ENCODE results near the gene CNTNAP2.

CNTNAP2 gene

GRCh38 chr7:147516391-147516790 lies 1399.8 kb downstream of the CNTNAP2 start:
- DNase-seq = no peak

- no peak for DNase-seq
Observed at GRCh38 chr7:147519062-147519461, 1402.5 kb downstream of the CNTNAP2 start.

GRCh38 chr7:147523056-147523455 lies 1406.5 kb downstream of the CNTNAP2 start:
- peak in 1 of 2 experiments; percentile 10 for DNase-seq

- no peak for DNase-seq
Observed at GRCh38 chr7:147524726-147525250, 1408.2 kb downstream of the CNTNAP2 start.

GRCh38 chr7:147525325-147525724 lies 1408.7 kb downstream of the CNTNAP2 start:
- no peak for DNase-seq

GRCh38 chr7:147535701-147536111 lies 1419.1 kb downstream of the CNTNAP2 start:
- DNase-seq = no peak

GRCh38 chr7:147539685-147540084 lies 1423.1 kb downstream of the CNTNAP2 start:
- DNase-seq = no peak

GRCh38 chr7:147540743-147541142 lies 1424.1 kb downstream of the CNTNAP2 start:
- peak in 1 of 2 experiments; percentile 66 for DNase-seq

- peak; percentile 83 to 96 for DNase-seq
Observed at GRCh38 chr7:147541261-147541660, 1424.7 kb downstream of the CNTNAP2 start.

GRCh38 chr7:147547252-147547897 lies 1430.8 kb downstream of the CNTNAP2 start:
- DNase-seq = peak; percentile 35 to 63

- DNase-seq = peak; percentile 34 to 80
Observed at GRCh38 chr7:147556317-147556716, 1439.7 kb downstream of the CNTNAP2 start.

GRCh38 chr7:147563669-147564068 lies 1447.1 kb downstream of the CNTNAP2 start:
- no peak for DNase-seq

- no peak for DNase-seq
Observed at GRCh38 chr7:147564786-147565476, 1448.3 kb downstream of the CNTNAP2 start.

- DNase-seq = no peak
Observed at GRCh38 chr7:147567043-147567442, 1450.4 kb downstream of the CNTNAP2 start.

- peak in 1 of 2 experiments; percentile 7 for DNase-seq
Observed at GRCh38 chr7:147569116-147569913, 1452.7 kb downstream of the CNTNAP2 start.

- DNase-seq = no peak
Observed at GRCh38 chr7:147570390-147570789, 1453.8 kb downstream of the CNTNAP2 start.

- DNase-seq = no peak
Observed at GRCh38 chr7:147571436-147572185, 1455.0 kb downstream of the CNTNAP2 start.

- no peak for DNase-seq
Observed at GRCh38 chr7:147578196-147578595, 1461.6 kb downstream of the CNTNAP2 start.

- DNase-seq = no peak
Observed at GRCh38 chr7:147579148-147579547, 1462.5 kb downstream of the CNTNAP2 start.

GRCh38 chr7:147584771-147585193 lies 1468.2 kb downstream of the CNTNAP2 start:
- DNase-seq = peak in 1 of 2 experiments; percentile 62

GRCh38 chr7:147586110-147586509 lies 1469.5 kb downstream of the CNTNAP2 start:
- no peak for DNase-seq

GRCh38 chr7:147586526-147586925 lies 1469.9 kb downstream of the CNTNAP2 start:
- peak; percentile 56 to 86 for DNase-seq

Measured in NCI-H524 (cell line).